Raji (cell line): ENCODE measurements around the gene EEA1.

Experiments used
- POLR2A ChIP-seq: IDR thresholded peaks from 2 replicates; pipeline ENCODE4 v1.6.1; 2011; ENCODE audit warnings: low read depth, low read length, control low read depth; ENCODE audit not compliant: insufficient read depth

EEA1 gene

GRCh38 chr12:92945659-92946220 lies 16.6 kb upstream of the EEA1 start:
- no peak for TF ChIP-seq POLR2A

- no peak for TF ChIP-seq POLR2A
These were observed 14.6 kb upstream of the EEA1 start for GRCh38 chr12:92943482-92944250.

GRCh38 chr12:92942905-92943304 lies 13.8 kb upstream of the EEA1 start:
- TF ChIP-seq POLR2A, result no peak

- no peak for TF ChIP-seq POLR2A
These were observed 10.0 kb upstream of the EEA1 start for GRCh38 chr12:92939116-92939515.

GRCh38 chr12:92938638-92939037 lies 9.5 kb upstream of the EEA1 start:
- TF ChIP-seq POLR2A, result no peak

GRCh38 chr12:92938018-92938417 lies 8.9 kb upstream of the EEA1 start:
- no peak for TF ChIP-seq POLR2A

- TF ChIP-seq POLR2A, result no peak
These were observed 4.5 kb upstream of the EEA1 start for GRCh38 chr12:92933606-92934005.

GRCh38 chr12:92930421-92930820 lies 1.3 kb upstream of the EEA1 start:
- no peak for TF ChIP-seq POLR2A

GRCh38 chr12:92929983-92930382 lies 888 bp upstream of the EEA1 start:
- no peak for TF ChIP-seq POLR2A

GRCh38 chr12:92928421-92928961 lies 604 bp downstream of the EEA1 start:
- TF ChIP-seq POLR2A, result no peak

GRCh38 chr12:92927436-92928281 lies 1.4 kb downstream of the EEA1 start:
- no peak for TF ChIP-seq POLR2A

GRCh38 chr12:92927055-92927435 lies 2.0 kb downstream of the EEA1 start:
- no peak for TF ChIP-seq POLR2A

GRCh38 chr12:92926549-92926948 lies 2.5 kb downstream of the EEA1 start:
- no peak for TF ChIP-seq POLR2A

- TF ChIP-seq POLR2A, result no peak
These were observed 7.2 kb downstream of the EEA1 start for GRCh38 chr12:92921877-92922276.

GRCh38 chr12:92915365-92915764 lies 13.7 kb downstream of the EEA1 start:
- TF ChIP-seq POLR2A, result no peak

- no peak for TF ChIP-seq POLR2A
These were observed 14.9 kb downstream of the EEA1 start for GRCh38 chr12:92914170-92914569.

GRCh38 chr12:92912672-92913071 lies 16.4 kb downstream of the EEA1 start:
- TF ChIP-seq POLR2A, result no peak
